ENCODE data around the gene DCAF8.
A peak's percentile ranks its signal among the peaks of the same experiment; 100 is the strongest.

DCAF8 gene

GRCh38 chr1:160236806-160237205 is 25.5 kb downstream of the DCAF8 start:
- no peak for DNase-seq (ENCODE audit: low read depth)
- no peak overlapping the region for H3K4me3 ChIP-seq (ENCODE audit: low read depth, low read length)

- no peak overlapping the region for H3K4me3 ChIP-seq (ENCODE audit: low read depth, low read length)
- no peak for DNase-seq (ENCODE audit: low read depth)
These were observed 29.4 kb downstream of the DCAF8 start for GRCh38 chr1:160232911-160233310.

GRCh38 chr1:160228431-160228830 is 33.9 kb downstream of the DCAF8 start:
- H3K4me3 ChIP-seq (ENCODE audit: low read depth, low read length): no peak overlapping the region
- DNase-seq (ENCODE audit: low read depth): no peak

- DNase-seq (ENCODE audit: low read depth): no peak
- H3K4me3 ChIP-seq (ENCODE audit: low read depth, low read length): no peak overlapping the region
These were observed 34.8 kb downstream of the DCAF8 start for GRCh38 chr1:160227561-160227960.

GRCh38 chr1:160227034-160227433 is 35.3 kb downstream of the DCAF8 start:
- H3K4me3 ChIP-seq (ENCODE audit: low read depth, low read length): no peak overlapping the region
- no peak for DNase-seq (ENCODE audit: low read depth)

- no peak overlapping the region for H3K4me3 ChIP-seq (ENCODE audit: low read depth, low read length)
- no peak for DNase-seq (ENCODE audit: low read depth)
These were observed 35.7 kb downstream of the DCAF8 start for GRCh38 chr1:160226623-160227022.

- H3K4me3 ChIP-seq (ENCODE audit: low read depth, low read length): no peak overlapping the region
- DNase-seq (ENCODE audit: low read depth): no peak
These were observed 37.0 kb downstream of the DCAF8 start for GRCh38 chr1:160225345-160225744.

GRCh38 chr1:160224606-160225005 is 37.7 kb downstream of the DCAF8 start:
- H3K4me3 ChIP-seq (ENCODE audit: low read depth, low read length): no peak overlapping the region
- DNase-seq (ENCODE audit: low read depth): no peak

GRCh38 chr1:160222546-160222945 is 39.8 kb downstream of the DCAF8 start:
- H3K4me3 ChIP-seq (ENCODE audit: low read depth, low read length): no peak overlapping the region
- DNase-seq (ENCODE audit: low read depth): no peak

GRCh38 chr1:160221089-160221488 is 41.3 kb downstream of the DCAF8 start:
- no peak overlapping the region for H3K4me3 ChIP-seq (ENCODE audit: low read depth, low read length)
- no peak for DNase-seq (ENCODE audit: low read depth)

GRCh38 chr1:160220301-160220700 is 42.0 kb downstream of the DCAF8 start:
- no peak for DNase-seq (ENCODE audit: low read depth)
- no peak overlapping the region for H3K4me3 ChIP-seq (ENCODE audit: low read depth, low read length)

GRCh38 chr1:160219062-160219929 is 43.1 kb downstream of the DCAF8 start:
- no peak overlapping the region for H3K4me3 ChIP-seq (ENCODE audit: low read depth, low read length)
- DNase-seq (ENCODE audit: low read depth): peak; percentile 43

- no peak for DNase-seq (ENCODE audit: low read depth)
- H3K4me3 ChIP-seq (ENCODE audit: low read depth, low read length): no peak overlapping the region
These were observed 44.8 kb downstream of the DCAF8 start for GRCh38 chr1:160217481-160218051.

- DNase-seq (ENCODE audit: low read depth): no peak
- H3K4me3 ChIP-seq (ENCODE audit: low read depth, low read length): no peak overlapping the region
These were observed 46.0 kb downstream of the DCAF8 start for GRCh38 chr1:160216301-160216700.

- no peak overlapping the region for H3K4me3 ChIP-seq (ENCODE audit: low read depth, low read length)
These were observed 47.7 kb downstream of the DCAF8 start for GRCh38 chr1:160214481-160215140.

GRCh38 chr1:160211046-160211790 is 51.1 kb downstream of the DCAF8 start:
- H3K4me3 ChIP-seq (ENCODE audit: low read depth, low read length): no peak overlapping the region
- DNase-seq (ENCODE audit: low read depth): no peak

More at GRCh38 chr1:160214481-160215140, 47.7 kb downstream of the DCAF8 start:
- no peak for DNase-seq (ENCODE audit: low read depth)

- no peak overlapping the region for H3K4me3 ChIP-seq (ENCODE audit: low read depth, low read length)
- no peak for DNase-seq (ENCODE audit: low read depth)
These were observed 51.8 kb downstream of the DCAF8 start for GRCh38 chr1:160210561-160210960.

GRCh38 chr1:160209321-160210046 is 52.9 kb downstream of the DCAF8 start:
- no peak for DNase-seq (ENCODE audit: low read depth)
- no peak overlapping the region for H3K4me3 ChIP-seq (ENCODE audit: low read depth, low read length)
